PC-3 (cell line): Measurements from ENCODE around the gene BACH2. TPM values are rescaled to one million over a fixed set of nuclear protein-coding genes. Genes with fewer than 3 reads are reported as not detected.

Experiments
- ATAC-seq: fragments of 200-7000 bp; cut with Tn5 transposase; 2 replicates; pipeline ENCODE4 v1.9.1; 2020; ENCODE audit warnings: mild to moderate bottlenecking, moderate library complexity
- BruUV-seq: library from RNA; stranded (reverse); fragments of 400-500 nt; replicated peaks from 2 replicates; lab custom pipeline; 2021; lab: Mats Ljungman, UMichigan
- CTCF ChIA-PET: fragments of 300-600 bp; sonication (Branson Sonifier 250); formaldehyde crosslinking; loops from one replicate; lab custom pipeline; 2022; ENCODE audit warnings: antibody characterized with exemption; lab: Charles Lee
- POLR2A ChIA-PET: fragments of 300-600 bp; sonication (Branson Sonifier 250); formaldehyde crosslinking; loops from one replicate; lab custom pipeline; 2022; ENCODE audit warnings: antibody characterized with exemption; ENCODE audit not compliant: unreplicated experiment; lab: Charles Lee
- DNase-seq: peaks from one replicate; pipeline ENCODE4 v3.0.0-alpha.2; 2015
- H2AFZ ChIP-seq: fragments of 300-600 bp; sonication (generic); 2 replicates; pipeline ENCODE4 v1.6.0; 2016; ENCODE audit warnings: antibody characterized with exemption, low read length
- H3F3A ChIP-seq: fragments of 300-600 bp; sonication (generic); one replicate; pipeline ENCODE4 v1.6.0; 2017; ENCODE audit warnings: antibody characterized with exemption, low read length, control low read depth, mild to moderate bottlenecking; ENCODE audit not compliant: unreplicated experiment
- H3K27ac ChIP-seq: fragments of 300-600 bp; sonication (generic); 2 replicates; pipeline ENCODE4 v1.5.1; 2016; ENCODE audit warnings: mild to moderate bottlenecking, low read length
- H3K27me3 ChIP-seq: fragments of 300-600 bp; sonication (generic); 2 replicates; pipeline ENCODE4 v1.6.1; 2016; ENCODE audit warnings: low read length, mixed read lengths
- H3K36me3 ChIP-seq: fragments of 300-600 bp; sonication (generic); 2 replicates; pipeline ENCODE4 v1.6.1; 2016; ENCODE audit warnings: low read depth, mixed run types, low read length, mixed read lengths
- H3K4me1 ChIP-seq: fragments of 300-600 bp; sonication (generic); 2 replicates; pipeline ENCODE4 v1.5.1; 2016; ENCODE audit warnings: low read length; ENCODE audit not compliant: insufficient read depth
- H3K4me2 ChIP-seq: fragments of 300-600 bp; sonication (generic); 2 replicates; pipeline ENCODE4 v1.6.0; 2016; ENCODE audit warnings: low read length
- H3K4me3 ChIP-seq: fragments of 300-600 bp; sonication (generic); 2 replicates; pipeline ENCODE4 v1.5.1; 2016; ENCODE audit warnings: mild to moderate bottlenecking, low read length, mixed read lengths
- H3K79me2 ChIP-seq: fragments of 300-600 bp; sonication (generic); 2 replicates; pipeline ENCODE4 v1.6.1; 2017; ENCODE audit warnings: low read length, mixed read lengths
- H3K9ac ChIP-seq: fragments of 300-600 bp; sonication (generic); 2 replicates; pipeline ENCODE4 v1.6.0; 2016; ENCODE audit warnings: mild to moderate bottlenecking, low read length
- H3K9me2 ChIP-seq: fragments of 300-600 bp; sonication (generic); replicated peaks from 2 replicates; pipeline ENCODE4 v1.6.1; 2016; ENCODE audit warnings: mixed run types, low read length, mixed read lengths
- H3K9me3 ChIP-seq: fragments of 300-600 bp; sonication (generic); 2 replicates; pipeline ENCODE4 v1.6.1; 2016; ENCODE audit warnings: low read length, mixed read lengths
- H4K20me1 ChIP-seq: fragments of 300-600 bp; sonication (generic); 2 replicates; pipeline ENCODE4 v1.6.1; 2016; ENCODE audit warnings: low read length, mixed read lengths
- EZH2 ChIP-seq: fragments of 300-600 bp; sonication (generic); IDR thresholded peaks from one replicate; pipeline ENCODE4 v1.6.1; 2017; ENCODE audit warnings: antibody characterized with exemption, mild to moderate bottlenecking, low read length; ENCODE audit not compliant: unreplicated experiment
- EZH2phosphoT487 ChIP-seq: fragments of 300-600 bp; sonication (generic); IDR thresholded peaks from 2 replicates; pipeline ENCODE4 v1.6.1; 2018; ENCODE audit warnings: mild to moderate bottlenecking, antibody characterized with exemption, low read length, borderline replicate concordance
- intact Hi-C: fragments of 100-400 bp; cut with micrococcal nuclease; formaldehyde crosslinking; loops from 2 replicates; pipeline ENCODE4 v1.9.0; 2023
- total RNA-seq: library from RNA; depleted of rRNA; stranded (reverse); fragments of >200 nt; gene quantifications from 2 replicates; pipeline ENCODE4 v1.2.3, GENCODE V29; 2014
- TF ChIP-seq, protein P1 (sequence below): fragments of 300-600 bp; sonication (generic); conservative IDR thresholded peaks from 2 replicates; pipeline ENCODE4 v1.5.1; 2017; ENCODE audit warnings: antibody characterized with exemption, low read depth, mild to moderate bottlenecking, low read length

Gene BACH2
- total RNA-seq, 1 experiment from 2014 or later, result 7.0 TPM

DNA sequence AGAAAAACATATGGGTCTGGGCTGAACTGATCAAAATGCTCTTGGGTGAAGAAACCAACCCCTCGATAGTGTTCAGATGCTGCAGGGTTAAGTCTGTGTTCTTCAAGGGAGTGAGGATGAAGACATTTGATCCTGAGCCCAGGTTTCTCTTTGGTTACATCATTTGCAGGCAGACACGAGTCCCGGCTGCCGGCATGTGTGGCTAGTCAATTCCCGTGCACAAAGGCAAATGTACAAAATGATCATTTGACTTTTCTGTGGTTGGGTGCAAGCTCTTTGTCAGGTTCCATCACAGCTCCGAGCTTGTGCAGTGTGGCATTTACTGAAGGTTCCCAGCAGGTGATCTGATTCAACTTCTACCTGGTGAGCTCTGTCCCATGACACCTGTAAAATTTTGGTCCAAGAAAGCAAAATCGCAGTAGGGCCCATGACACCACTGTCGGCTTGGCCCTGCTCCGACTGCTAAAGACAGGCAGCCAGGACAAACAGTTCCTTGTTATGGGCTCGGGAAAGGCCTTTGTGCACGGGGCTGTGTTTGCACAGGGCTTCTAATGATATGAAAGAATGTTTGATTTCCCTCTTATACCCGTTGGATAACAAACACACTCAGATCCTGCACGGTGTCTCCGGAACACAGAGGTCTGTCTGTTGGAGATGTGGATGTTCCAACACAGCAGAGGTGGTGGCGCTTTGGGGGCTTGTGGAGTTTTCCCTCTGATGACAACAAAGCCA lies 355.4 kb downstream of the BACH2 start:
- ChIA-PET CTCF (interaction anchor here (0.5 to 1.4 kb wide), 13 partner anchors 11 to 551 kb away, joined by 3 to 25 read pairs (median 4); no protein-coding TSS in a partner anchor), POLR2A (no interaction called here)
- Histone ChIP-seq H3K27me3 (no peaks in the 10 kb centered on the region), H3K79me2 (no peaks in the 10 kb centered on the region), H3K4me2 (peak overlapping the region; percentile 52), H3K4me3 (no peak overlapping the region), H3K36me3 (no peaks in the 10 kb centered on the region), H3K9me2 (no peaks in the 10 kb centered on the region), H3K4me1 (peaks cover 13% of the 10 kb centered on the region), H3F3A (no peaks in the 10 kb centered on the region), H3K9me3 (no peaks in the 10 kb centered on the region), H3K27ac (no peak overlapping the region), H4K20me1 (no peaks in the 10 kb centered on the region), H2AFZ (peak overlapping the region; percentile 51), H3K9ac (no peak overlapping the region)
- ATAC-seq, result peak; percentile 87
- TF ChIP-seq EZH2phosphoT487 (no peak), EZH2 (no peak)
- TF ChIP-seq, protein P1, sequence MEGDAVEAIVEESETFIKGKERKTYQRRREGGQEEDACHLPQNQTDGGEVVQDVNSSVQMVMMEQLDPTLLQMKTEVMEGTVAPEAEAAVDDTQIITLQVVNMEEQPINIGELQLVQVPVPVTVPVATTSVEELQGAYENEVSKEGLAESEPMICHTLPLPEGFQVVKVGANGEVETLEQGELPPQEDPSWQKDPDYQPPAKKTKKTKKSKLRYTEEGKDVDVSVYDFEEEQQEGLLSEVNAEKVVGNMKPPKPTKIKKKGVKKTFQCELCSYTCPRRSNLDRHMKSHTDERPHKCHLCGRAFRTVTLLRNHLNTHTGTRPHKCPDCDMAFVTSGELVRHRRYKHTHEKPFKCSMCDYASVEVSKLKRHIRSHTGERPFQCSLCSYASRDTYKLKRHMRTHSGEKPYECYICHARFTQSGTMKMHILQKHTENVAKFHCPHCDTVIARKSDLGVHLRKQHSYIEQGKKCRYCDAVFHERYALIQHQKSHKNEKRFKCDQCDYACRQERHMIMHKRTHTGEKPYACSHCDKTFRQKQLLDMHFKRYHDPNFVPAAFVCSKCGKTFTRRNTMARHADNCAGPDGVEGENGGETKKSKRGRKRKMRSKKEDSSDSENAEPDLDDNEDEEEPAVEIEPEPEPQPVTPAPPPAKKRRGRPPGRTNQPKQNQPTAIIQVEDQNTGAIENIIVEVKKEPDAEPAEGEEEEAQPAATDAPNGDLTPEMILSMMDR, result no peak
- intact Hi-C loops, result loop anchor here (5.0 to 10.0 kb wide), 4 partner anchors 146 to 426 kb away; partner anchors contain the start of gene BACH2
- BruUV-seq, result no TSS peak
- peak; percentile 41 for DNase-seq

DNA sequence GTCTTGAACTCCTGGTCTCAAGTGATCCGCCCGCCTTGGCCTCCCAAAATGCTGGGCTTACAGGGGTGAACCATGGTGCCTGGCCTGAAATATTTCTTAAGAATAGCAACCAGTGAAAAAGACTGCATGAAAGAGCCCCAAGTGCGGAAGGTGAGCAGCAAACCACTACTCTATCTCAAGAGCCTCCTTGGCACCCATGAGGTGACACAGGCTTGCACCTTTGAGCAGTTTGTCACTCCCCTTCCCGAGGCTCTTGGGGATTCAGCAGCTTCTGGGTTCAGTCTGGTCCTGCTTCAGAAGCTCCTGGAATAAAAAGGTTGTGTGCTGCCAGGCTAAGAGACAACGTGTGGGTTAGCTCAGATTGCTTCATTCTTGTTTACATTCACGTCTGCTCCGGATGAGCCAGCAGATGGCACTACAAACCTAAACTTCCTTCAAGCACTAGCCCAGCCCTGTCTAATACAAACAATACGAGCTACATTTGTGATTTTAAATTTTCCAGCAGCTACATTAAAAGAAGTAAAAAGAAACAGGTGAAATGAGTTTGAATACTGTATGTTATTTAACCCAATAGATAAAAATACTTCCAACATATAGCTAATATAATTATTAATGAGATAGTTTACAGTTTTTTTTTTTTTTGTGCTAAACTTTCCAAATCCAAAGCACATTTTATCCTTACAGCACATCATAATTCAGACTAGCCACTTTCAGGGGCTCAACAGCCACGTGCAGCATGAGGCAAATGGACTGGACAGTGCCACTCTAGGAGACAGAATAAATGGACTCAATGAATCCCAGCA lies 356.2 kb downstream of the BACH2 start:
- ChIA-PET CTCF (interaction anchor here (0.5 to 1.4 kb wide), 16 partner anchors 11 to 552 kb away, joined by 3 to 25 read pairs (median 4); no protein-coding TSS in a partner anchor), POLR2A (no interaction called here)
- Histone ChIP-seq H3K4me1 (peaks cover 13% of the 10 kb centered on the region), H3K9me2 (no peaks in the 10 kb centered on the region), H3F3A (no peaks in the 10 kb centered on the region), H3K9me3 (no peaks in the 10 kb centered on the region), H3K9ac (no peak overlapping the region), H3K4me3 (no peak overlapping the region), H3K4me2 (peak overlapping the region; percentile 52), H3K27ac (no peak overlapping the region), H2AFZ (peak overlapping the region; percentile 51), H3K27me3 (no peaks in the 10 kb centered on the region), H3K36me3 (no peaks in the 10 kb centered on the region), H3K79me2 (no peaks in the 10 kb centered on the region), H4K20me1 (no peaks in the 10 kb centered on the region)
- BruUV-seq, result no TSS peak
- ATAC-seq (peak; percentile 83), DNase-seq (peak; percentile 78)
- intact Hi-C loops, result loop anchor here (1.0 to 10.0 kb wide), 8 partner anchors 12 to 539 kb away; partner anchors contain the start of gene BACH2
- TF ChIP-seq EZH2phosphoT487, result no peak
- TF ChIP-seq, protein P1, result peak; percentile 75
